Vagina (tissue), 2 donors: Measurements from ENCODE around the gene MAML3. TPM values are rescaled to one million over a fixed set of nuclear protein-coding genes. Genes with fewer than 3 reads are reported as not detected.

Experiments
- DNase-seq, 2 donors: peaks; one replicate each; pipeline ENCODE4 v3.0.0-alpha.2; 2017; ENCODE audit errors: extremely low spot score in 2 of 2
- H3K27ac ChIP-seq: fragments of 200-600 bp; sonication (generic); one replicate; pipeline ENCODE4 v1.5.1; 2019
- H3K27me3 ChIP-seq: fragments of 200-600 bp; sonication (generic); one replicate; pipeline ENCODE4 v1.5.1; 2019
- H3K36me3 ChIP-seq, 2 donors: fragments of 200-600 bp; sonication (generic); one replicate each; pipeline ENCODE4 v1.5.1; 2017 to 2019
- H3K4me1 ChIP-seq: fragments of 200-600 bp; sonication (generic); one replicate; pipeline ENCODE4 v1.5.1; 2019
- H3K4me3 ChIP-seq, 2 donors: fragments of 200-600 bp; sonication (generic); 1 replicate in 1 of 2; 2 replicates in 1 of 2; pipeline ENCODE4 v1.5.1; 2016 to 2019
- H3K9me3 ChIP-seq: fragments of 200-600 bp; sonication (generic); one replicate; pipeline ENCODE4 v1.5.1; 2019
- POLR2A ChIP-seq, 2 donors: fragments of 450-650 bp; IDR thresholded peaks; one replicate each; pipeline ENCODE4 v1.6.1; 2017; ENCODE audit warnings: antibody characterized with exemption in 2 of 2, mild to moderate bottlenecking in 2 of 2, moderate library complexity in 2 of 2
- POLR2AphosphoS5 ChIP-seq, 2 donors: sonication (generic); formaldehyde crosslinking; IDR thresholded peaks; one replicate each; pipeline ENCODE4 v1.9.0; 2017; ENCODE audit warnings: antibody characterized with exemption in 2 of 2, mild to moderate bottlenecking in 2 of 2, low read depth in 1 of 2; ENCODE audit not compliant: insufficient read depth in 1 of 2
- intact Hi-C: fragments of 100-400 bp; cut with DNase I; formaldehyde crosslinking; loops from one replicate; pipeline ENCODE4 v1.15.1; 2023
- total RNA-seq: library from RNA; depleted of rRNA; stranded (reverse); fragments of >200 nt; gene quantifications from one replicate; pipeline ENCODE4 v1.2.3, GENCODE V29; 2016
- TF ChIP-seq, protein P1 (sequence below), 3 experiments: fragments of 450-650 bp in 2 of 3; fragments of 200-600 bp in 1 of 3; sonication (generic) in 1 of 3; IDR thresholded peaks; one replicate each; pipeline ENCODE4 v1.5.1; 2017 to 2019; ENCODE audit warnings: antibody characterized with exemption in 3 of 3, mild to moderate bottlenecking in 2 of 3, moderate library complexity in 2 of 3

The MAML3 gene
- total RNA-seq, 1 donor from 2014 or later: 16.2 TPM

DNA sequence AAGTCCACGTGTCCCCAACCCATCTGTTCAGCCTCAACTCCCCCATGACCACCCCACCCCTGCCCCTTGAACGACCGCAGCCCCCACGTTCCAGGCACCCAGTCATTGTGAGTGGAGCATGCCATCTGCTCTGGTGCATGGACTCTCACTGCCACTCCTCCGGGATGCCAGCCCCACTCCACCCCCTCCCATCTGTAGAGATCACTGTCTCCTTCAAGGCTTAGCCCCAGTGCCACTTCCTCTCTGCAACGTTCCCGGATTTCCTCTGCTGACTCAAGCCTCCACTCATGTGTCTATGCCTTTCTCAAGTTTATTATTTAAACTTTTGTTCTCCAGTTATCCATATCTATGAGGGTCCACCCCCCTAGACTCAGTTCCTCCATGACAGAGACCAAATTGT is 54.0 kb downstream of the MAML3 start:
- Histone ChIP-seq H3K27me3 (no peaks in the 10 kb centered on the region), H3K9me3 (no peaks in the 10 kb centered on the region), H3K4me3 (no peak overlapping the region), H3K4me1 (peaks cover 44% of the 10 kb centered on the region), H3K27ac (no peak overlapping the region), H3K36me3 (no peaks in the 10 kb centered on the region)
- TF ChIP-seq, protein P1, sequence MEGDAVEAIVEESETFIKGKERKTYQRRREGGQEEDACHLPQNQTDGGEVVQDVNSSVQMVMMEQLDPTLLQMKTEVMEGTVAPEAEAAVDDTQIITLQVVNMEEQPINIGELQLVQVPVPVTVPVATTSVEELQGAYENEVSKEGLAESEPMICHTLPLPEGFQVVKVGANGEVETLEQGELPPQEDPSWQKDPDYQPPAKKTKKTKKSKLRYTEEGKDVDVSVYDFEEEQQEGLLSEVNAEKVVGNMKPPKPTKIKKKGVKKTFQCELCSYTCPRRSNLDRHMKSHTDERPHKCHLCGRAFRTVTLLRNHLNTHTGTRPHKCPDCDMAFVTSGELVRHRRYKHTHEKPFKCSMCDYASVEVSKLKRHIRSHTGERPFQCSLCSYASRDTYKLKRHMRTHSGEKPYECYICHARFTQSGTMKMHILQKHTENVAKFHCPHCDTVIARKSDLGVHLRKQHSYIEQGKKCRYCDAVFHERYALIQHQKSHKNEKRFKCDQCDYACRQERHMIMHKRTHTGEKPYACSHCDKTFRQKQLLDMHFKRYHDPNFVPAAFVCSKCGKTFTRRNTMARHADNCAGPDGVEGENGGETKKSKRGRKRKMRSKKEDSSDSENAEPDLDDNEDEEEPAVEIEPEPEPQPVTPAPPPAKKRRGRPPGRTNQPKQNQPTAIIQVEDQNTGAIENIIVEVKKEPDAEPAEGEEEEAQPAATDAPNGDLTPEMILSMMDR (IDR thresholded peaks at IDR 0.05): no peak
- TF ChIP-seq POLR2AphosphoS5 (IDR thresholded peaks at IDR 0.05; ENCODE audit: insufficient read depth in 1 of 2, low read depth in 1 of 2) (no peak), POLR2A (IDR thresholded peaks at IDR 0.05) (no peak)
- intact Hi-C loops: no loop called here
- no peak for DNase-seq

DNA sequence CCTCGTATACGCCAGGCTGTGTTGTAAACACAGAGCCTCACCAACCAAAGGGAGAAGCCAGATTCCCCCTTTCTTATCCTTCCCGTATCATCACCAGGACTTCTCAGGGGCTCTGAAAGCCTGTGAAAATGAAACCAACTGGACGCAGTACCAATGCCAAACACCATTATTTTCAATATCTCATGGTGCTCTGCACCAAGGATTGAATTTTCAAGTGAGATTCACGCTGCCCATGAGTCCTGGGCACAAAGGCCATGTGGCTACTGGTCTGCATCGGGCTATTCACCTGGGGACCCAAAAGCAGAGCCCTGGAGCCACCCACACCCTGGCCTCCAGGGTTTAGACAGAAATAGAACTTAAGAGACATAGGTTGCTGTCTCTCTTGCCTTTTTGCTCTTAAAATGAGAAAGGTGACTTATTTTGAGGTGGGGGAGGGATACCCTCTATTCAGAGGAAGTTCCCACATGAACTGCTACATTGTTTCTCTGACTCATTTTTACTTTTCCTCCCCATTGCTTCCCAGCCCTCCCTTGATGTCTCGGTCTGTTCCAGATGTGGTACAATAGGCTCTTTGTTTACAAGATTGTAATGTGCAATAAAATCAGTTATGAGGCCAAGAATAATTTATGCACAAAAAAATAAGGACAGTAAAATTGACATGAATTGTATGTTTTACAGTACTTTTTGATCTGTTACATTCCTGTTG is 55.4 kb downstream of the MAML3 start:
- Histone ChIP-seq H3K4me1 (peaks cover 58% of the 10 kb centered on the region), H3K4me3 (peak overlapping the region; percentile 12 to 20)
- intact Hi-C loops: no loop called here

DNA sequence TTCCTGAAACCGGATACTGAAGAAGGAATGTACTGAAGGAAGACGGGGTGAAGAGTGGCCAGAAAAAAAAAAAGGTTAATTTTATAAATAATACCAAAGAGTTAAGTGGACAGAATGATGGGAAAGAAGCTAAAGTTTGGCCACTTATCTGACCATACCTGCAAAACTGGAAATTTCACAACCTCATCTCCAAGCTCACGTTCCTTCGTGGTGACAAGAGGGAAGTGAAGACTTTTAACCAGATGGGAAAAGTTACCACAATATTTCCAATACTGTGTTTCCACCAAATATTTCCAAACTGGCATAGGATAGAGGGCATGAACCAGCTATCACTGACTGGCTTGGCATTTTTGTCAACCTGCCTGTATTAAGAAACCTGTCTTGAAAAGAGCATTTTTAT is 56.4 kb downstream of the MAML3 start:
- Histone ChIP-seq H3K27me3 (no peaks in the 10 kb centered on the region), H3K27ac (peak overlapping the region; percentile 35), H3K4me3 (no peak overlapping the region), H3K9me3 (no peaks in the 10 kb centered on the region), H3K4me1 (peaks cover 68% of the 10 kb centered on the region), H3K36me3 (no peaks in the 10 kb centered on the region)
- DNase-seq: no peak
- TF ChIP-seq POLR2A (IDR thresholded peaks at IDR 0.05) (no peak), POLR2AphosphoS5 (IDR thresholded peaks at IDR 0.05; ENCODE audit: insufficient read depth in 1 of 2, low read depth in 1 of 2) (no peak)
- TF ChIP-seq, protein P1 (IDR thresholded peaks at IDR 0.05): no peak
- intact Hi-C loops: no loop called here

More for the DNA sequence above, 55.4 kb downstream of the MAML3 start:
- peak overlapping the region; percentile 38 for H3K27ac ChIP-seq
- H3K9me3 ChIP-seq: no peaks in the 10 kb centered on the region
- DNase-seq: no peak
- TF ChIP-seq, protein P1 (IDR thresholded peaks at IDR 0.05): no peak
- TF ChIP-seq POLR2AphosphoS5 (IDR thresholded peaks at IDR 0.05; ENCODE audit: insufficient read depth in 1 of 2, low read depth in 1 of 2) (no peak), POLR2A (IDR thresholded peaks at IDR 0.05) (no peak)
- H3K36me3 ChIP-seq: no peaks in the 10 kb centered on the region
- no peaks in the 10 kb centered on the region for H3K27me3 ChIP-seq

DNA sequence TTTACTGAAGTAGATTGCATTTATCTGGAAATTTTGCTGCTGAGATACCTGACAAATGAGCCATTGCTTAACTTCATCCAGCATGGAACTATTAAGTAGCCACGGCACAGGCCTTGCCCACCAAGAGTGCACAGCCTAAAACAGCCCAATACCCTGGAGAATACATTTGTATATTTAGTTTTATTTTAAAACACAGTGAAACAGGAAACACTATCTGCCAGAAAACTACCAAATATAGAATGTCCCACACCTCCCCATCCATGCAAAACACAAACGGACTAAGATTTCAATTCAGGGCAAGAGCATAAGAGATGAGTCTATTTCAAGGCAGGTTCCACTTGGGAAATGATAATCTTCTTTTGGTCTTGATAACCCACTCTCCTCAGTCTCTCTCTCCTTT is 57.1 kb downstream of the MAML3 start:
- Histone ChIP-seq H3K27me3 (no peaks in the 10 kb centered on the region), H3K27ac (peak overlapping the region; percentile 35), H3K9me3 (no peaks in the 10 kb centered on the region), H3K4me3 (no peak overlapping the region), H3K36me3 (no peaks in the 10 kb centered on the region), H3K4me1 (peaks cover 74% of the 10 kb centered on the region)
- DNase-seq: no peak
- no peak for TF ChIP-seq POLR2AphosphoS5 (IDR thresholded peaks at IDR 0.05; ENCODE audit: insufficient read depth in 1 of 2, low read depth in 1 of 2)
- TF ChIP-seq, protein P1 (IDR thresholded peaks at IDR 0.05): no peak
- no peak for TF ChIP-seq POLR2A (IDR thresholded peaks at IDR 0.05)
- intact Hi-C loops: no loop called here

DNA sequence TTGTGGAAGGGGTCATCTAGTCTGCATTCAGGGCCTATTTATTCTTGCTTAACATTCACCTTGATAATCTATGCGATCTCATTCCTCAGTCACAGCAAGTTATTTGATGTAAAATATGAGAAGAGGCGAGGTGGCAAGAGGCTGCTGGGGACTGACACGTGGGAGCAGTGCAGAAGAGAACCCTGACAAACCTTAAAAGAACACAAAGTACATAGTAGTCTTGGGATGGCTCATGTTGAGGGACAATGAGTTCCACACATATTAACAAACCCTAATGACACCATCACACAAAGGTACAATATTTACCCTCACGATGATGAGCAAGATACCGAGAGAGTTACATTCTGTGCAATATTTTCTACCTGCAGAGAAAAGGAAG is 57.5 kb downstream of the MAML3 start:
- Histone ChIP-seq H3K36me3 (no peaks in the 10 kb centered on the region), H3K4me1 (peaks cover 74% of the 10 kb centered on the region), H3K27ac (peak overlapping the region; percentile 35), H3K4me3 (no peak overlapping the region), H3K27me3 (no peaks in the 10 kb centered on the region), H3K9me3 (no peaks in the 10 kb centered on the region)
- intact Hi-C loops: no loop called here
- no peak for DNase-seq
- TF ChIP-seq, protein P1 (IDR thresholded peaks at IDR 0.05): no peak
- TF ChIP-seq POLR2A (IDR thresholded peaks at IDR 0.05): no peak
- no peak for TF ChIP-seq POLR2AphosphoS5 (IDR thresholded peaks at IDR 0.05; ENCODE audit: insufficient read depth in 1 of 2, low read depth in 1 of 2)
